Measurements from ENCODE around the gene PROCR. TPM values are rescaled to one million over a fixed set of nuclear protein-coding genes. Genes with fewer than 3 reads are reported as not detected.
"Not testable (repeated sequence)": the region's sequence is repeated elsewhere in the genome, so short reads cannot be mapped to it uniquely, and the experiment has no call there.

Gene PROCR
- total and polyA plus RNA-seq, 10 donors: 5.0 to 104 (median 26.7) TPM

DNA sequence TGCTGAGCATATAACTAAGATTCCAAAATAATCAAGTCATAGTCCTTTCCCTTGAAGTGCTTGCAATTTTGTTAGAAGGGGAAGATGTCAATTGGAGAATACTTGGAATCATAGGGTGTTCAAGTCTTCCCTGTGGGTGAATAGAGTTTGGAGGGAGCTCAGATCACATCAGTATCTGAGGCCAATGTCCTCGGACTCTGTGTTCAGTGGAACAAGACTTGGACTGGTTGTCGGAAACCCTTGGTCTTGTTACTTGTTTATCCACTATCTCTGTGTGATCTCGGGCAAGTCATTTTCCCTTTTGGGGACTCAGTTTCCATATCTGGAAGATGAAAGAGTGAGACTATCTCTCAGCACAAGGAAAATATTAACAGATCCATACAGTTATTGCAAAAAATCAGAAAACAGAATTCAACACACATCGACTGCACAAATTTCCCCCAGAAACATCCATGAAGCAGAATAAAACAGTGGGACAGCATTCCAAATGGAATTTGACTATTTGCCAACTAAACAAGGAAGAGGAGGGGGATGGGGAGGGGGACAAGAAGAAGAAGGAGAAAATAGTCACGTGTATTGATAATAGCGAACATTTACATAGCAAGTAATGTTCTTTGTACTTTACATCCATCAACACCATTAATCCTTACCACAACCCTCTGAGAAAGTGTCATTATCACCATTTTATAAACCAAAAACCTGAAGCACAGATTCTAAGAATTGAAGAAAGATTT, 20.9 kb upstream of the PROCR start:
- Histone ChIP-seq H3K27ac (peak overlapping the region in 1 of 8 donors; percentile 14), H3K9me3 (no peaks in the 10 kb centered on the region), H3K36me3 (no peaks in the 10 kb centered on the region), H3K4me1 (peaks cover 4 to 26% (median 16%) of the 10 kb centered on the region in 6 donors), H3K27me3 (replicated peaks in 1 of 7) (no peaks in the 10 kb centered on the region), H3K4me3 (no peak overlapping the region)
- intact Hi-C loops (cut with DNase I; ENCODE audit: low total_unique reads): no loop called here
- DNase-seq: no peak
- TF ChIP-seq POLR2AphosphoS5 (IDR thresholded peaks at IDR 0.05) (no peak), POLR2A (IDR thresholded peaks at IDR 0.05) (no peak), CTCF (IDR thresholded peaks at IDR 0.05 in 8 of 11, conservative IDR thresholded peaks at IDR 0.05 in 3 of 11) (no peak)
- 89 to 95% (median 92%) methylated on average over 6 of the region's 6 CpGs for WGBS, 5 donors

GRCh38 chr20:35151736-35152135, 20.1 kb upstream of the PROCR start:
- peaks cover 0 to 19% (median 9%) of the 10 kb centered on the region in 6 donors for H3K4me1 ChIP-seq
- no peak for DNase-seq
- H3K36me3 ChIP-seq: no peaks in the 10 kb centered on the region
- no peaks in the 10 kb centered on the region for H3K27me3 ChIP-seq (replicated peaks in 1 of 7)
- no peak overlapping the region for H3K4me3 ChIP-seq
- WGBS, 5 donors: 65 to 84% (median 81%) methylated on average over 4 of the region's 4 CpGs
- peak in 1 of 3 donors; percentile 34 for TF ChIP-seq POLR2AphosphoS5 (IDR thresholded peaks at IDR 0.05)
- TF ChIP-seq POLR2A (IDR thresholded peaks at IDR 0.05): no peak
- intact Hi-C loops (cut with DNase I; ENCODE audit: low total_unique reads): no loop called here
- H3K27ac ChIP-seq: peak overlapping the region in 2 of 8 donors; percentile 14 to 30
- no peaks in the 10 kb centered on the region for H3K9me3 ChIP-seq

DNA sequence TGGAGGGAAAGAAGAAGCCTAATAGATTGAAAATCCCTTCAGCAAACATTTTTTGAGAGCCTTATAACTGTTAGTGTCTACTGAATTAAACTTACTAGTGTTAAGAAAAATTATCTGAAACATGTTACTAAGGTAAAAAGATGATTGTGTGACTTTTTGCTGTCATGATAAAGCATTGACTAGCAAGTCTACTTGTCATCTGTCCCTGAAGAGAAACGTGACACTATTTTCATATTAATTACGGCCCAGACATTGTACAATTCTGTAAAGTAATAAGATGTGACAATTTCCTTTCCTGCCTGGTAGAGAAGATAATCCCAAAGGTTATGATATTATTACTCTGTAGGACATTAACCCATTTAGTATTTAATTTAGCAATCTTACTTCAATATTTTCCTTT, 15.9 kb upstream of the PROCR start:
- H3K36me3 ChIP-seq: no peaks in the 10 kb centered on the region
- H3K27ac ChIP-seq: no peak overlapping the region
- intact Hi-C loops (cut with DNase I; ENCODE audit: low total_unique reads): no loop called here
- TF ChIP-seq CTCF (IDR thresholded peaks at IDR 0.05 in 8 of 11, conservative IDR thresholded peaks at IDR 0.05 in 3 of 11) (no peak), POLR2AphosphoS5 (IDR thresholded peaks at IDR 0.05) (no peak), POLR2A (IDR thresholded peaks at IDR 0.05) (no peak)
- 54 to 67% (median 58%) methylated on average over 2 of the region's 2 CpGs for WGBS, 5 donors
- H3K27me3 ChIP-seq (replicated peaks in 1 of 7): no peaks in the 10 kb centered on the region
- no peaks in the 10 kb centered on the region for H3K9me3 ChIP-seq
- H3K4me1 ChIP-seq: peaks cover 0 to 6% (median 0%) of the 10 kb centered on the region in 6 donors
- DNase-seq: no peak
- no peak overlapping the region for H3K4me3 ChIP-seq

GRCh38 chr20:35156978-35157377, 14.9 kb upstream of the PROCR start:
- Histone ChIP-seq H3K36me3 (no peaks in the 10 kb centered on the region), H3K27me3 (replicated peaks in 1 of 7) (no peaks in the 10 kb centered on the region), H3K27ac (no peak overlapping the region), H3K4me1 (peaks cover 0 to 7% (median 0%) of the 10 kb centered on the region in 6 donors), H3K9me3 (no peaks in the 10 kb centered on the region), H3K4me3 (no peak overlapping the region)
- no peak for DNase-seq
- 73 to 92% (median 86%) methylated on average over 6 of the region's 6 CpGs for WGBS, 5 donors
- intact Hi-C loops (cut with DNase I; ENCODE audit: low total_unique reads): no loop called here
- no peak for TF ChIP-seq CTCF (IDR thresholded peaks at IDR 0.05 in 8 of 11, conservative IDR thresholded peaks at IDR 0.05 in 3 of 11)
- TF ChIP-seq POLR2A (IDR thresholded peaks at IDR 0.05): no peak
- no peak for TF ChIP-seq POLR2AphosphoS5 (IDR thresholded peaks at IDR 0.05)

GRCh38 chr20:35160341-35160740, 11.5 kb upstream of the PROCR start:
- peaks cover 0 to 12% (median 0%) of the 10 kb centered on the region in 6 donors for H3K4me1 ChIP-seq
- intact Hi-C loops (cut with DNase I; ENCODE audit: low total_unique reads); H3K27ac ChIP-seq; DNase-seq; H3K27me3 ChIP-seq (replicated peaks in 1 of 7); H3K9me3 ChIP-seq; H3K36me3 ChIP-seq; H3K4me3 ChIP-seq: not testable (repeated sequence)
- WGBS, 5 donors: 92 to 96% (median 95%) methylated on average over 5 of the region's 5 CpGs

DNA sequence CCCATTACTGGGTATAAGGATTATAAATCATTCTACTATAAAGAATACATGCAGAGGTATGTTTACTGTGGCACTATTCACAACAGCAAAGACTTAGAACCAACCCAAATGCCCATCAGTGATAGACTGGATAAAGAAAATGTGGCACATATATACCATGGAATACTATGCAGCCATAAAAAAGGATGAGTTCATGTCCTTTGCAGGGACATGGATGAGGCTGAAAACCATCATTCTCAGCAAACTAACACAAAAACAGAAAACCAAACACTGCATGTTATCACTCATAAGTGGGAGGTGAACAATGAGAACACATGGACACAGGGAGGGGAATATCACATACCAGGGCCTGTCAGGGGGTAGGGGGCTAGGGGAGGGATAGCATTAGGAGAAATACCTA, 7.3 kb upstream of the PROCR start:
- H3K36me3 ChIP-seq; intact Hi-C loops (cut with DNase I; ENCODE audit: low total_unique reads); DNase-seq; H3K9me3 ChIP-seq; H3K4me3 ChIP-seq; H3K27ac ChIP-seq; H3K27me3 ChIP-seq (replicated peaks in 1 of 7): not testable (repeated sequence)
- H3K4me1 ChIP-seq: peaks cover 0 to 35% (median 11%) of the 10 kb centered on the region in 6 donors
